GM12878 (cell line): ENCODE results near the gene LHFPL5. TPM values are rescaled to one million over a fixed set of nuclear protein-coding genes. Genes with fewer than 3 reads are reported as not detected.

Experiments
- ATAC-seq: fragments of 200-7000 bp; cut with Tn5 transposase; 3 replicates; pipeline ENCODE4 v1.9.1; 2020; ENCODE audit warnings: mild to moderate bottlenecking, moderate library complexity
- BruUV-seq: library from RNA; stranded (reverse); fragments of 400-500 nt; replicated peaks from 2 replicates; lab custom pipeline; 2021; lab: Mats Ljungman, UMichigan
- CTCF ChIA-PET: fragments of 300-600 bp; sonication (Branson Sonifier 250); formaldehyde crosslinking; extraction: SDS; loops from one replicate; lab custom pipeline; 2021; ENCODE audit warnings: inconsistent platforms; lab: Yijun Ruan, JAX
- POLR2A ChIA-PET: fragments of 350-600 bp; formaldehyde crosslinking; extraction: SDS; loops from one replicate; lab custom pipeline; 2021; ENCODE audit warnings: inconsistent platforms; lab: Charles Lee
- RAD21 ChIA-PET: fragments of 300-600 bp; sonication (Branson Sonifier 250); formaldehyde crosslinking; loops from one replicate; lab custom pipeline; 2023; ENCODE audit warnings: antibody characterized with exemption; ENCODE audit not compliant: unreplicated experiment; lab: Charles Lee
- SMC1A ChIA-PET: fragments of 300-600 bp; sonication (Branson Sonifier 250); formaldehyde crosslinking; loops from one replicate; lab custom pipeline; 2023; ENCODE audit not compliant: unreplicated experiment, uncharacterized antibody; lab: Charles Lee
- DNase-seq: peaks from one replicate; pipeline ENCODE4 v3.0.0-alpha.2; 2011; ENCODE audit warnings: low read depth, low spot score
- FAIRE-seq: peaks from 3 replicates; lab custom pipeline; 2011; peaks lifted over from hg19 to GRCh38; lab: Jason Lieb, UNC
- H2AFZ ChIP-seq: 2 replicates; pipeline ENCODE4 v1.6.0; 2011; ENCODE audit warnings: low read depth, low read length, control low read depth; ENCODE audit not compliant: control insufficient read depth
- H3K27ac ChIP-seq: 2 replicates; pipeline ENCODE4 v1.5.1; 2011; ENCODE audit warnings: control low read depth; ENCODE audit not compliant: control insufficient read depth, insufficient read depth
- H3K27me3 ChIP-seq, 2 experiments: replicated peaks in 1 of 2; 2 replicates each; pipeline versions ENCODE4 v1.6.0 to v1.6.1; 2011; ENCODE audit warnings: low read length in 1 of 2; ENCODE audit not compliant: control insufficient read depth in 2 of 2, insufficient read depth in 2 of 2
- H3K36me3 ChIP-seq, 2 experiments: 2 replicates each; pipeline ENCODE4 v1.5.1; 2011; ENCODE audit warnings: low read length in 1 of 2; ENCODE audit not compliant: control insufficient read depth in 2 of 2, insufficient read depth in 2 of 2
- H3K4me1 ChIP-seq: 2 replicates; pipeline ENCODE4 v1.6.1; 2011; ENCODE audit warnings: mild to moderate bottlenecking, low read length, moderate library complexity, mixed read lengths; ENCODE audit not compliant: control insufficient read depth, insufficient read depth
- H3K4me2 ChIP-seq: 2 replicates; pipeline ENCODE4 v1.6.0; 2011; ENCODE audit warnings: control low read depth; ENCODE audit not compliant: control insufficient read depth, insufficient read depth
- H3K4me3 ChIP-seq: fragments of 200-600 bp; sonication (generic); 2 replicates; pipeline ENCODE4 v1.5.1; 2016
- H3K79me2 ChIP-seq: 2 replicates; pipeline ENCODE4 v1.6.0; 2011; ENCODE audit warnings: low read length; ENCODE audit not compliant: control insufficient read depth, insufficient read depth
- H3K9ac ChIP-seq: 2 replicates; pipeline ENCODE4 v1.8.0; 2011; ENCODE audit warnings: low read length, control low read depth, mixed read lengths; ENCODE audit not compliant: control insufficient read depth, insufficient read depth
- H3K9me3 ChIP-seq: replicated peaks from 3 replicates; pipeline ENCODE4 v1.5.1; 2011; ENCODE audit warnings: mild to moderate bottlenecking, low read length; ENCODE audit not compliant: control insufficient read depth, insufficient read depth
- H4K20me1 ChIP-seq: 2 replicates; pipeline ENCODE4 v1.6.0; 2011; ENCODE audit not compliant: control insufficient read depth, insufficient read depth
- CBFB ChIP-seq: IDR thresholded peaks from 2 replicates; pipeline ENCODE4 v1.6.1; 2016; ENCODE audit warnings: antibody characterized with exemption, low read depth
- LARP7 ChIP-seq: fragments of 450-650 bp; IDR thresholded peaks from 2 replicates; pipeline ENCODE4 v1.6.1; 2017; ENCODE audit warnings: mild to moderate bottlenecking
- MAX ChIP-seq: IDR thresholded peaks from 2 replicates; pipeline ENCODE4 v1.6.1; 2012; ENCODE audit warnings: low read depth, low read length, improper control_type of control experiment
- MEF2B ChIP-seq: fragments of 450-650 bp; IDR thresholded peaks from 2 replicates; pipeline ENCODE4 v1.6.1; 2018; ENCODE audit warnings: mild to moderate bottlenecking, moderate library complexity; ENCODE audit not compliant: partially characterized antibody, poor library complexity, severe bottlenecking
- MYB ChIP-seq: fragments of 150-350 bp; IDR thresholded peaks from 2 replicates; pipeline ENCODE4 v1.6.1; 2014; ENCODE audit warnings: mild to moderate bottlenecking, low read depth, low read length, borderline replicate concordance
- MYC ChIP-seq: IDR thresholded peaks from 2 replicates; pipeline ENCODE4 v1.6.1; 2011; ENCODE audit warnings: mild to moderate bottlenecking, low read length, moderate library complexity, inconsistent platforms; ENCODE audit not compliant: insufficient read depth, insufficient replicate concordance, insufficient read length, severe bottlenecking
- NFYB ChIP-seq: IDR thresholded peaks from 2 replicates; pipeline ENCODE4 v1.6.1; 2011; ENCODE audit warnings: low read depth, mild to moderate bottlenecking, low read length, improper control_type of control experiment, moderate library complexity; ENCODE audit not compliant: insufficient read depth
- PKNOX1 ChIP-seq: fragments of 450-650 bp; IDR thresholded peaks from 2 replicates; pipeline ENCODE4 v1.6.1; 2016; ENCODE audit warnings: mild to moderate bottlenecking
- PML ChIP-seq: IDR thresholded peaks from 2 replicates; pipeline ENCODE4 v1.6.1; 2012; ENCODE audit warnings: low read length, inconsistent platforms
- RBBP5 ChIP-seq: fragments of 200-600 bp; sonication (generic); conservative IDR thresholded peaks from 2 replicates; pipeline ENCODE4 v1.6.1; 2016
- RELA ChIP-seq: fragments of 450-650 bp; IDR thresholded peaks from 2 replicates; pipeline ENCODE4 v1.8.0; 2014; ENCODE audit warnings: borderline replicate concordance; ENCODE audit not compliant: partially characterized antibody
- TCF3 ChIP-seq: IDR thresholded peaks from 2 replicates; pipeline ENCODE4 v1.6.1; 2012; ENCODE audit warnings: low read depth, mild to moderate bottlenecking, low read length, borderline replicate concordance; ENCODE audit not compliant: insufficient read depth
- TCF7 ChIP-seq: IDR thresholded peaks from 2 replicates; pipeline ENCODE4 v1.6.1; 2014; ENCODE audit warnings: antibody characterized with exemption, borderline replicate concordance
- ZNF207 ChIP-seq: fragments of 450-650 bp; IDR thresholded peaks from 2 replicates; pipeline ENCODE4 v1.6.1; 2014; ENCODE audit warnings: antibody characterized with exemption, mild to moderate bottlenecking, borderline replicate concordance
- ZNF217 ChIP-seq: fragments of 450-650 bp; IDR thresholded peaks from 2 replicates; pipeline ENCODE4 v1.6.1; 2017; ENCODE audit warnings: antibody characterized with exemption, mild to moderate bottlenecking
- WGBS: methylation state at CpG from one replicate; pipeline ENCODE4 v1.1.6; 2016; ENCODE audit warnings: low lambda C conversion rate; ENCODE audit not compliant: insufficient replicate concordance, insufficient coverage; ENCODE audit errors: missing lambda C conversion rate; 5-methylcytosine and 5-hydroxymethylcytosine counted together
- in situ Hi-C: fragments of 300-500 bp; cut with MboI; formaldehyde crosslinking; loops from 9 replicates; pipeline ENCODE4 v1.14.3; 2018; ENCODE audit warnings: mixed read lengths
- intact Hi-C: fragments of 100-400 bp; cut with micrococcal nuclease; formaldehyde crosslinking; loops from one replicate; pipeline ENCODE4 v1.14.2; 2022; ENCODE audit not compliant: unreplicated experiment
- polyA plus RNA-seq, 11 experiments: library from polyadenylated mRNA; depleted of rRNA in 4 of 11; unstranded in 6 of 11; stranded (reverse) in 5 of 11; fragments of >200 nt; fragmentation: Nextera tagmentation in 4 of 11; fragmentation: Illumina TruSeq in 1 of 11; extraction: Ambion mirVana in 4 of 11; extraction: Trizol in 1 of 11; gene quantifications; 1 replicate in 1 of 11; 2 replicates in 10 of 11; pipeline versions ENCODE4 v1.2.1 to v1.2.3, GENCODE V29; 2011 to 2016; ENCODE audit warnings: inconsistent platforms in 2 of 11, missing spikeins in 2 of 11, low read depth in 1 of 11
- total RNA-seq, 4 experiments: library from RNA; depleted of rRNA in 3 of 4; stranded (reverse); fragments of >200 nt in 3 of 4; fragmentation: Illumina TruSeq in 1 of 4; extraction: Trizol in 1 of 4; gene quantifications; 2 replicates each; pipeline versions ENCODE4 v1.2.1 to v1.2.3, GENCODE V29; 2013 to 2021

Gene LHFPL5
- total and polyA plus RNA-seq, 10 of the 15 experiments (the other 5 are each of a cell fraction or from before 2014, with no cell fraction given) = 0.11 TPM; not detected in 9

GRCh38 chr6:35831257-35832007 is 26.3 kb downstream of the LHFPL5 start:
- Histone ChIP-seq H3K4me1 (no peaks in the 10 kb centered on the region), H3K27me3 (no peaks in the 10 kb centered on the region), H3K79me2 (no peaks in the 10 kb centered on the region), H3K27ac (no peak overlapping the region), H3K4me3 (no peak overlapping the region), H2AFZ (no peak overlapping the region), H3K9me3 (no peaks in the 10 kb centered on the region), H3K9ac (no peak overlapping the region), H3K36me3 (peaks cover 6 to 19% of the 10 kb centered on the region in 2 experiments), H3K4me2 (no peak overlapping the region), H4K20me1 (no peaks in the 10 kb centered on the region)
- no peak for FAIRE-seq
- intact Hi-C loops (no loop called here), in situ Hi-C loops (no loop called here)
- BruUV-seq = no TSS peak
- POLR2A ChIA-PET = no interaction called here
- TF ChIP-seq PKNOX1 (no peak), MEF2B (no peak), RELA (no peak)
- 86% methylated on average over 5 of the region's 5 CpGs for WGBS
- no peak for ATAC-seq
- RAD21 ChIA-PET = no interaction called here
- CTCF ChIA-PET = no interaction called here
- SMC1A ChIA-PET = no interaction called here
- DNase-seq = no peak

- TF ChIP-seq PML (no peak), NFYB (no peak), ZNF217 (no peak), MYC (no peak), TCF7 (no peak), ZNF207 (no peak), CBFB (no peak), MAX (no peak), LARP7 (no peak), RBBP5 (no peak), MYB (no peak), TCF3 (no peak)
- Histone ChIP-seq H3K36me3 (peaks cover 6 to 27% of the 10 kb centered on the region in 2 experiments), H3K9ac (no peak overlapping the region), H3K4me3 (no peak overlapping the region), H4K20me1 (no peaks in the 10 kb centered on the region), H3K27ac (no peak overlapping the region), H3K79me2 (no peaks in the 10 kb centered on the region), H3K4me2 (no peak overlapping the region), H3K4me1 (no peaks in the 10 kb centered on the region), H2AFZ (no peak overlapping the region), H3K9me3 (no peaks in the 10 kb centered on the region), H3K27me3 (no peaks in the 10 kb centered on the region)
- BruUV-seq = no TSS peak
- CTCF ChIA-PET = no interaction called here
- POLR2A ChIA-PET = no interaction called here
- in situ Hi-C loops (no loop called here), intact Hi-C loops (no loop called here)
- SMC1A ChIA-PET = no interaction called here
- WGBS = 98% methylated on average over 7 of the region's 7 CpGs
- ATAC-seq (no peak), DNase-seq (no peak), FAIRE-seq (no peak)
- RAD21 ChIA-PET = no interaction called here
Measured at GRCh38 chr6:35833536-35833935, 28.4 kb downstream of the LHFPL5 start.
